Stimulated activated CD8-positive, alpha-beta memory T cell treated with anti-CD3 and anti-CD28 coated beads, Interleukin-7, amount 100 ng/mL, for 24 hours (primary cell): ENCODE data around the gene FNIP2.

Source experiments
- DNase-seq: peaks from one replicate; pipeline ENCODE4 v3.0.0-alpha.2; 2020; ENCODE audit warnings: low read depth

FNIP2 gene

DNA sequence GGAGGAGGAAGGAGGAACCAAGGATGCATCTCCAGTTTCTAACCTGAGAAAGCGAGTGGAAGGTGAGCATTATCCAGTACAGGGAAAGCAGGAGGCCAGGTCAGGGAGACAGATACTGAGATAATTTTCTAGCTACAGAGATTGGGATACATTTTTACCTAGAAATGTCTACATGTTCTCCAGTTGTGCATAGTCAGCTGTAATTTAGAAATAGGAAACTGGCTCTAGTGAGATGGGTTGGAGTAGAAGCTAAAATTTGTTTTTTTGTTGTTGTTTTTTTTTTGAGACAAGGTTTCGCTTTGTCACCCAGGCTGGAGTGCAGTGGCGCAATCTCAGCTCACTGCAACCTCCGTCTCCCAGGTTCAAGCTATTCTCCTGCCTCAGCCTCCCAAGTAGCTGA, 71.3 kb downstream of the FNIP2 start:
- no peak for DNase-seq

DNA sequence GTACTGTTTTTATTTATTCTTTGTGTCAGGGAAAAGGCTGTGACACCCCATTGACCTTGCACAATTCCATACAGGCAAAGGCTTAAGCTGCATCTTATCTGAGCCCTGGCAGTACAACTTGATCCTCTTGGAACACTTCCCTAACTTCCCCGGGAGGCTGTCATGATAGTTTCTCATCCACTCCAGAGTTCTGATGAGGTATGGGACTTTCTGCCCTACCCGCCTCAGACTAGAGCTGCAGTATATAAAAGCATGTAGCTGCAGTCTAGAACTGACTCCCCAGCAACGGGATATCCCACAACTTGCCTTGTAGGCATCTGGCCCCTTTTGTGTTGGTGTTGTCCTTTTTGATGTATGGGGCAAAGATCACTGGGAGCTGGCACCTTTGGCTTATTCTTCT, 72.7 kb downstream of the FNIP2 start:
- DNase-seq: no peak

DNA sequence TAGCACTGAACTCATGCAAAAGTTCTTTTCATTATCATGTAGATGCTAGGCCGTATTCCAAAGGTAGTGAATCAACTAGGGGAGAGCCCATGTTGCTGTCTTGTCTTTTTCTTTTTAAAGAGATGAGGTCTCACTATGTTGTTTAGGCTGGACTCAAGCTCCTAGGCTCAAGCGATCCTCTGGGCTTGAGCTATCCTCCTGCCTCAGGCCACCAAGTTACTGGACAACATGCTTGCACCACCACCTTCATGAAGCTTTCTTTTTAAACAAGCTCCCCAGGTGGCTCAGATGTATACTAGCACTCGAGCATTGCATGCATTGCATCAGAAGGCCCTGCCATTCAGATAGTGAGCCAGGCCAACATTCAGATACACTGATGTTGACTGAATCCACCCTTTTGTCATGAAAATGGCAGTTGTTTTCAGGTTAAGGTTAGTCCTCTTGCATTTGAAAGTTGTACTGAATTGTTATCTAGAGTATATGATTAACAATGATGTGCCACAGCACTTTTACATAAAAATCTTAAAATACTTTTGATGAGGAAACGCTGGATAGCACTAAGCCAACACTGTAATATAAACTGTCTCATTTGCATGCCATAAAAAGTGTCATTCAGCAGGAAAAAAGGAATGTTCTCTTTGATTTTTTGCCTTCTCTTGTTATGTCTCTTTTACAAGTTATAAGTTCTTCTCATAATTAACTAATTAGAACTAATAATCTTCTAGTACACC, 76.7 kb downstream of the FNIP2 start:
- no peak for DNase-seq

DNA sequence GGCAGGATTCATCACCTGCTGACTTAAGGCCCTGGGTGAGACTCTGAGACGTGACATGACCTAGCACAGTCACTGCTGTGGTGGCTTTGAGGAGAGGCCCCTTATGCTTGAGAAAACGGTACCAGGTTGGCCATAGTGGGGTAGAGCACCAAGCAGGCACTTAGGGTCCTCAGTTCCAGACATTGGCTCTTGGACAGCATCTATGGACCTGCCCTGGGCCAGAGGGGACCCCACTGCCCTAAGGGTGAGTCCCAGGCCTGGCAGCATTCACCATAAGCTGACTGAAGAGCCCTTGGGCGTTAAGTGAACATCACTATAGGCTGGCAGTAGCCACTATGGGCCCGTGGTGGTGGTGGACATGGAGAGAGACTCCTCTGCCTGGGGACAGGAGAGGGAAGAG, 78.7 kb downstream of the FNIP2 start:
- DNase-seq: no peak

DNA sequence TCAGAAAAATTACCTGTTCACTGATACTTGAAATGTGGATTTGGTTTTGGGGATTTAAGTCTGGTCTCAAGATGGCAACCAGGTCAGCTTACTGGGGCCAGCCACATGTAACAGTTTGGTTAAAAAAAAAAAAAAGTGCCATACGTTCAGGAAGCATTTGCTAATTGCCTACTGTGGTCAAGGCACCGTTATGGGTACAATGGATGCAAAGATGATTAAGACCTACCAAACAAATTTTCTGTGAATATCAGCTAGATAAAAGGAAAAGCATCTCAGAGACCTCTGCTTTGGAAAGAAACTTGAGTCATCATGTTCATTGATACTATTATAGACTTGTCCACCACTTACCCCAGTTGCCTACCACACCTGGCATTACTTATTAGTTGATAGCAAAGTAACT, 80.9 kb downstream of the FNIP2 start:
- no peak for DNase-seq

DNA sequence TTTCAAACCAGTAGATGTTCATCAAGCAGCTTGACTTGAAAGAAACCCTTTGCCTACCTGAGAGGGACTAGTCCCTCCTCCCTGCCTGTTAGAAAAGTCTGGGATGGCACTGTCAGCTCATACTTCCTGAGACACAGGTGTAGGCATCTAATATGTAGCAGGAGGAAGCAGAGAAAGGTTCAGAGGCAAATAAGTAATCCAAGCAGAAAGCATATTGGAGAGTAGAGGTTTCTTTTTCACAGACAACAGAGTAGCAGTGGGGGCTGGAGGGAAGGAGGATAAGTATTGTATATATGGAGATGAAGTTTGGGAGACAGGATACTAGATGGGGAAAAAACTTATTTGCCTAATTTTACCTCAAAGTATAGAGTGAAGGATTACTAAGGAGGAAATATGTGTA, 81.5 kb downstream of the FNIP2 start:
- no peak for DNase-seq

DNA sequence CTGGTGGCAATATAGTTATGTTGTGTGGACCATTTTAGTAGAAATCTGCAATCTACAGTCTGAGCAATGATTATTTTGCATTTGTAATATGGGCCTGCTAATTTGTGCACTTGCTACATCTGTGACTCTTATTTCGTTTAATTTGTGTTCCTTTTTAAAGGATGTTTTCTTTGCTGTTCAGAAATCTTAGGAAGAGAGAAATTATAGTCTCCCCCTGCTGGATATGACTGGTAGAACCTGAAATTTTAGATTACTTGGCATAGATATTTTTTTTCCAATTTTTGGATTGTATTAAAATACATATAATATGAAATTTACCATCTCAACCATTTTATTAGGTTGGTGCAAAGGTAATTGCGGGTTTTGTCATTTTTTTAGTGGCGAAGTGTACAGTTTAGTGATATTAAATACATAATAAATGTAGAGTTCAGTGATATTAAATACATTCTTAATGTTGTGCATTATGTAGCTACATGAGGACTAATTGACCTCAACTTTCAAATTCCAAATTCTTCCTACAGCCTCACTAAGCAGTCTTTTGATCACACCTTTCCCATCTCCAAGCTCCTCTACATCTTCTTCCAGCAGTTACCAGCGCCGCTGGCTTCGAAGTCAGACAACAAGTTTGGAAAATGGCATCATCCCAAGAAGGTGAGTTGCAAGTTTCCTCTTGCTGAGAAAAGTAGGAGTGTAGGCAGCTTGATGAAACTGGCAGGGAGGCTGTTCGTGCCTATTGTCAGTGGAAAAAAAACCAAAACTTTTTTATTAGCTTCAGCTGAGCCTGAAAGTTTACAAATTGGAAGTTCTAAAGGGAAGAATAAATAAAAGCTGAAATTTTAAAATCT, 82.2 kb downstream of the FNIP2 start:
- no peak for DNase-seq

DNA sequence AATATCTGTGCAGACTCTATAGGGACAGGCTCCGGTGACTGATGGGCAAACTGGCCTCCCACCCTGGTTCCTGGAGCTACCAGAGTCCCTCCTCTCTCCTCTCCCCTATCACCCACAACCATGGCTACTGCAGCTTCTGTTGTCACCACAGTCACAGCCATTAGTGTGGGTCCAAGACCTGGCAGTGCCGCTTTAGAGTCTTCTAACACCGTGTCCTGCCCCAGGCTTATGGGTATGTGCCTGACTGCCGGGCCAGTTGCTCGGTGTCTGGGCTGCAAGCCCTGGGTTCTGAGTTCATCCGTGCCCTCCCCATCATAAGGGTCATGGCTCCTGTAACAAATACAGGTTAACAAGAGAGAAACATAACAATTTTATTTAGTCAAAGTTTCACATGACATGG, 85.4 kb downstream of the FNIP2 start:
- DNase-seq: no peak

DNA sequence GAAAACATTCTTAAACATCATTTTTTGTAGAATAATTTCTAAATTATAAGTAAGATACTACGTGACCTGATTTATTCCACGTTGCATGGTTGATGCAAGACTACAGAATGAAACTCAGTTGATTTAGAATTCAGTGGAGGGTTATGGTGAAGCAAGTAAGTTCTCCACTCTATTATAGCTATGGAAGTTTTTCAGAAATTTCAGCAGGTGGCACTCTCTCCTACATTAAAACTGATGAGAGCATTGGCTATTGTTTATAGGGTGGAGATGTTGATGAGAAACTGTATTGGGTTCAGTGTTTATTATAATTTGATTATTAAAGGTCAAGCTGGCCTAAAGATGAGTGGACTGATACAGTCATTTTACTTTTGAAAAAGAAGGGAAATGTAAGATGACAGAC, 88.0 kb downstream of the FNIP2 start:
- no peak for DNase-seq

DNA sequence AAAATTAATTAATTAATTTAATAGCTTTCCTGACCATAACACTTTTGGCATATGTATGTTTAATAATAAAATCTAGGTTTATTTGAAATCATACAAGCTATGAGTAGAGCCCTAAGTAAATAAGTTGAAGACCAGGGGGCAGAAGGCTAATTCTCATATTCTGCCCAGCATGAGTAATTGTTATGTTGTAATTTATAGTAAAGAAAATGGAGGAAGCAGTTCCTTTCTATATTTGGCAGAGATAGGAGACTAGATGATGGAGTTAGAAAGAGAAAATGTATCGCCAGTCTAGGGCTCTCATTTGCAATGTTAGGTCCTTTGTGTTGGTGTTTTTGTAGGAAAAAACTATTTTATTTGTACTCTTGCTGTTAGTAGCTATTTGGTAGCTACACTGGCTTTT, 89.1 kb downstream of the FNIP2 start:
- no peak for DNase-seq

DNA sequence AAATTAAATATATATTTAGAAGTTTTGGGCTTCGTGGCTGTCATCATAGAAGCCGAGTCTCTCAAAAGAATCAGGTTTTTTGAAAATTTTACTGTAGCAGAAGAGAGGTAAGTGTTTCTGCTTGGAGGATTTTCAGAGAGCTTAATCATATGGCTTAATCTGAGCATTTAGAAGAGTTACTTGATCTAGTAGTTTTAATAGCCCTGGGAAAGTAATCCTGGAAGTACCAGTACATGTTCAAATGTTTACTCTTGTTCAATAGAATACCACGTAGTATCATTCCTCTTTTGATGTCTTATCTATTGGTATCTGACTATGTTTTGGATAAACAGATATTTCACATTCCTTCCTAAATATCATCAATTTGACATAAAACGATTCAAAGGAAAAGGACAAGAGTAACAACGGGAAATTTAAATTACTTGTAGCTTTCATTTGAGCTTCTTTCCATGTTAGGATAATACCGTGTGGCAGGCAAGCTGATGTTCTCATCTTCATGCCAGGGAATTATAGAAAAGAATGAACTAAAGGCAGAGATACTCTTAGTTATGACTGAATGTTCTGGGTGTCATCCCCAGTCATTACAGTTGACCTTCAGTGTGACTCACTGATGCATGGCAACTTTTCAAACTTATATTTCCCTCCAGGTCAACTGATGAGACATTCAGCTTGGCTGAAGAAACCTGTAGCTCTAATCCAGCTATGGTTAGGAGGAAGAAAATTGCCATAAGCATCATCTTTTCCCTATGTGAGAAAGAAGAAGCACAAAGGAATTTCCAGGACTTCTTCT, 89.8 kb downstream of the FNIP2 start:
- DNase-seq: no peak

DNA sequence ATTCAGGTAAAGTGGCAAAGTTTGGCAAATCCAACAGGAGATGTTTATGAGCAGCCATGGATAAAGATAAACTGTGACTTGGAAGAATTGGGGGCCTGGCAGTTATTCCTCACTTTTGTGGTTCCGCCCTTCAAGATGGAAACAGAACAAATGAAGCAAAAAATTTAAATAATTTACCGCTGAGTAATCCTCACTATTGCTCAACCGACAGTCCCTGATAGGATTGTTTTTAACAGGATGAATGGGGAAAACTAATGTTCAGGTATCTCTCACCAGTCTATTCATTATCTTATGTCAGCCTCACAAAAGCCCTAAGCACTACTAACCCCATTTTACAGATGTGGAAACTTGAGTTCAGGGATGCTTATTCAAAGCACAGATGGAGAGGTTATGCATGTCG, 90.8 kb downstream of the FNIP2 start:
- no peak for DNase-seq

DNA sequence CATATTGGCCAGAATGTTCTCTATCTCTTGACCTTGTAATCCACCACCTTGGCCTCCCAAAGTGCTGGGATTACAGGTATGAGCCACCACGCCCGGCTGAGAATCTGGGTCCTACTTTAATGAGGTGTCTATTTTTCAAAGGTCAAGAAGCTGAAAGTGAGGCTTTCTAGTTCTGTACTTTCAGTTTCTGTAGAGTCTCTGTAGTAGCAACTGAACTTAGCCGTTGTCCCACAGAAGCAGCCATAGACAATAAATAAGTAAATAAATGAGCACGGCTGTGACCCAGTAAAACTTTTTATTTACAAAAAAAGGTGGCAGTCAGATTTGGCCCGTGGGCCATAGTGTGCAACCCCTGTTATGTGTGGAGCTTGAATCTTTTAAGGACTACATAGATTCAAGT, 92.0 kb downstream of the FNIP2 start:
- no peak for DNase-seq

DNA sequence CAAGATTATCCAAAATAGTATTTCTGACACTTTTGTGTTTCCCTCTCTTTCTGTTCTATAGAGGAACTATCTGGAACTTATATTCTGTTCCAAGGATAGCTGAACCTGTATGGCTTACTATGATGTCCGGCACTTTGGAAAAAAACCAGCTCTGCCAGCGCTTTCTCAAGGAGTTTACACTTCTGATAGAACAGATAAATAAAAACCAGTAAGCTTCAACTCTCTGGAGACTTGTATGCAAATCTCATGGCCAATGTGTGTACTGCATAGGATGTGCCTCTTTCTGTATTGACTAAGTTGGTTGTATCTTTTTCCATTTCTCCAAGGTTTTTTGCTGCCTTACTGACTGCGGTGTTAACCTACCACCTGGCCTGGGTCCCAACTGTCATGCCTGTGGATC, 92.5 kb downstream of the FNIP2 start:
- no peak for DNase-seq

DNA sequence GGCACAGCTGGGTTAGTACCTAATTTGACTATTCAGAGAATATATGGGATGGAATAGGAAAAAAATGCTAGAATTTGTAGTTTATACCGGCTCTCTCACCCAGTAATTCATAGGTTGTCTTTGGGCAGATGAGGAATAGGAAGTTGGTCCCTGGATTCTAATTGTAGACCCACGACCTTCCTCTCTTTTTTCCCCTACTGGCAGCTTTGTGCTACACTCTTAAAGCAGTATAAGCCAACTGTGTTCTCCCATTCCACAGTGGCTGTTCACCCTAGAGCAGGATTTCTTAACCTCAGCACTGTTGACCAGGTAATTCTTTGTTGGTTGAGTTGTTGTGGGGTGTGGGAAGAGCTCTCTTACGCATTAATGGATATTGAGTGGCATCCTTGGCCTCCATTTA, 92.9 kb downstream of the FNIP2 start:
- DNase-seq: no peak

DNA sequence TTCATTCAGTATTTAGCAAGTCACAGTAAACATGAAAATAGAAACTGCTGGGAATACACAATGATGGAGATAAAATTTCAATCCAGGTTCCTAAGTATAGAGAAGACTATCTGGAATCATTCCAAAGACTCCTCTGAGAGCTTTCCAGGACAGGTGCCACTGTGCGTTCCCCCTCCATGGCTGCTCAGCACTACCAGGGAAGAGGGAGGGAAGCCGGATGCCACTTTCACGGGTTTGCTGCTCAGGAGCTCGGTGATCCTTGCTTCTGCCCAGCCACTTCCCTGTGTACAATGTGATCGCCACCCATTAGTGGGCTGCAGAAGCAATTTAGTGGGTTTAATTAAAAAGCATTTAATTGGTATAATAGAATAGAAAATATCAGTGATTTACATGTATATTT, 94.5 kb downstream of the FNIP2 start:
- no peak for DNase-seq

DNA sequence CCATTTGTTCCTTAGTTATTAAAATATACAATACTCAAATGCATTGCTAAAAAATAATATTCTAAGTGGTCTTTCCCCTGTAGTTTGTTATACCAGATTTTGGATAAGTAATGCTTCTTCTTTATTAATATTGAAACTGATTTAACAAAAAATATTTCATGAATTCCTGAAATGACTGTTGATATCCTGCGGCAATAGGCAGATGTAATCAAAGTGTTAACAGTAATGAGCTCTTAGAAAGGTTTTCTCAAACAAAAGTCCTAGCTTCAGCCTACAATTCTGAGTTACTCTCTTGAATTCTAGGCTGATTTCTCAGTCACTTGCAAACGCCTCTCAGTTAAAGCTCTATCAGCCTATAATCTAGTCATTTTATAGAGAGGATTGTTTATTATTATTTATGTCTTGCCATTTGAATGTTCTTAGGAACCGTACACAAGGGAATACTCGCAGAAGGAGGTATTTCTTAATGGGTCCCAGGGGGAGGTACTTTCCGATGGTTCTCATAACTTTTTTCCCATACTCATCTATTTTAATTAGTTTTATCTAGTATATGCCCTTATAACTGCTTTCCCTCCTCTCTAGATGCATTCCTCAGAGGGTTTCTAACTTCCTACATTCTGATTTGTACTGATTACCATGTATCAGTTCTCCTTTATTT, 96.8 kb downstream of the FNIP2 start:
- no peak for DNase-seq

DNA sequence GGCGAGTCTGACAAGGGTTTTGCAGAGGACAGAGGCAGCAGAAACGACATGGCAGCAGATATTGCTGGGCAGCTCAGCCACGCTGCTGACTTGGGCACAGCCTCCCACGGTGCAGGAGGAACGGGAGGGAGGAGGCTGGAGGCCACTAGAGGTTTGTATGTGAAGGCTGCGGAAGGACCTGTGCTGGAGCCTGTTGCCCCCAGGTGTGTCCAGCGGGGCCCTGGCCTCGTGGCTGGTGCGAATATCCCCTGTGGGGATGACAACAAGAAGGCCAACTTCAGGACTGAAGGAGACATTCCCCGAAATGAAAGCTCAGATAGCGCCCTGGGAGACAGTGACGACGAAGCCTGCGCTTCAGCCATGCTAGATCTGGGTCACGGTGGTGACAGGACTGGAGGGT, 100.2 kb downstream of the FNIP2 start:
- no peak for DNase-seq

DNA sequence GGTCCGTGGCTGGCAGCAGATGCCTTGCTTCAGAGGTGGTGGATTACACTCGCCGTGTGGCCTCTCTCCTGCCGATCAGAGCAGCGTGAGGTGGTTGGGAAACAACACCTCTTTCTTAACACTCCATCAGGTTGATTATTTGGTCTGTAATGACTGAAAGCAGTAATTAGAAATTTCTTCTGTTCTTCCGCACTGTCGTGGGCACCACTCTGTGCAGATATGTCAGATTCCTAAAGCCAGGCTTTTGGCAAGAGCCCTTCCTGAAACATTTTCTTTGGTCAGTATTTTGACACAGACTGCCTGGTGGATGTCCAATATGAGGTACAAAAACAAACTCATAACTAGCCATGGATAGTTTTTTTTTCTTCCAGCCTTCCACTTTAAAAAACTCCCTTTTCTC, 100.9 kb downstream of the FNIP2 start:
- DNase-seq: no peak

DNA sequence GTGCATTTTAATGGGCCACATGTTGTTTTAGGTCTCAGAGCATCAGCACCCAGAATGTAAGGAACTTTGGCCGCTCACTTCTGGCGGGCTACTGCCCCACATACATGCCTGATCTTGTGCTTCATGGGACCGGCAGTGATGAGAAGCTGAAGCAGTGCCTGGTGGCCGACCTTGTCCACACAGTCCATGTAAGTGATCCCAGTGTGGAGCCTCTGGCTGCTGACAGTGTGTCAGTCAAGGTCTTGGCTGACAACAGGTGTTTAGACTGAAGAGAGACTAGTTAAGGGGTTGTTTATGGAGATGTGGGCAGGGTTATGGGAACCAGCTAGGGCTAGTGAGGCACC, 101.4 kb downstream of the FNIP2 start:
- no peak for DNase-seq

DNA sequence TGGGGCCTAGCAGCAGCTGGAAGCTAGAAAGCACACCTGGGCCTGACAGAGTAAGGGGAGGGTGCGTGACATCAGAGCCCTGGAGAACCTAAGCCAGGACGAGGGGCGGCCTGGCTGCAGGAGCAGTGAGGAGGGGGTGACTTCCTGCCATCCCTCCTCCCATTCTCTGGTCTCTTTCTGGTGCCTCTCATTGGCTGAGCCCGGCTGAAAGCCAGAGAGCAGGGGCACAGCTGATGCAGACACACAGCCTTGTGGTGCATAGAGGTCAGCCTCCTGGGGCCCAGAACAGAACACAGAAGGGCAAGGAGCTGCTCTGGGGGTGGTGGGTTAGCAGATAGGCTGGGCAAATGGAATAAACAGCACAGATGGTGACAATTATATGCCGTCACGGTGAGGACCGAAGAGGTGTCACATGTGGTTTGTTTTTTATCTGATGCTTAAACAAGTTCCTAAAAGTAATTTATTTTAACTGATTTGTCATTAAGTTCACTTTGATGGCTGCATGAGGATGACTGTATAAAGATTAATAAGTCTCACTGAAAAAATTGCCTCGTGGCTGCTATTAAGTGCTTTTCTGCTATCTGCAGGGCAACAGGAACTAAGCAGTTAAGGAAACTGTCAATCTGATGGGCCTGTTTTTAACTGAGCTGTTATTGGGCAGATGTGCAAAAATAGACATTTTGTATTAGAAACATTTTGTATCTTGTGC, 102.0 kb downstream of the FNIP2 start:
- no peak for DNase-seq

DNA sequence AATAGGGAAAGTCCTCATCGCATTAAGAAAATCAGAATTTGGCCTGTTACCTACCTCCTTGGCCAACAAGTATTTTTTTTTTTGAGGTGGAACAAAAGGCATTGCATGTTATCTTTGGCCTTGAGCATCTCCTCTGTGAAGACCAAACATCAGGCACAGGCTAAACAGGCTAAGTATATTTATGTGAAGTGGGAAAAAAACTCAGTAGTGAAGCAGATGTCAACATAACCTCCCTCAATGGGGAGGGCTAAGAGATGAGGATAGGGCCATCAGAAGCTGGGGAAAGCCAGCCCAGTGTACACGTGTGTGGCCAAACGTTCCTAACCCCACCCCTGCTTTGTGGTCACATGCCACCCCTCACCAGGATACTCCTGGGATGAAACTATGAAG, 102.5 kb downstream of the FNIP2 start:
- DNase-seq: no peak
